ENCODE measurements around the gene C1QTNF4. TPM values are rescaled to one million over a fixed set of nuclear protein-coding genes. Genes with fewer than 3 reads are reported as not detected.

Gene C1QTNF4
- total and polyA plus RNA-seq, 9 of the 15 experiments (the other 6 are each of a cell fraction or from before 2014, with no cell fraction given): not detected

GRCh38 chr11:47609675-47610074 lies 15.5 kb upstream of the C1QTNF4 start:
- no peak overlapping the region for H3K9ac ChIP-seq (ENCODE audit: insufficient read depth in 1 of 2, low read depth in 2 of 2, low read length in 2 of 2)
- intact Hi-C loops (cut with micrococcal nuclease) (loop anchor here (10.0 kb wide), 2 partner anchors 125 to 235 kb away; partner anchors contain the start of gene SPI1), in situ Hi-C loops (cut with MboI) (no loop called here)
- POLR2A ChIA-PET: interaction anchor here (0.8 to 1.6 kb wide), 2 partner anchors 10 to 207 kb away, joined by 3 to 4 read pairs; no protein-coding TSS in a partner anchor
- H3K79me2 ChIP-seq (ENCODE audit: control insufficient read depth, insufficient read depth, low read length): no peaks in the 10 kb centered on the region
- peaks cover 6% of the 10 kb centered on the region for H4K20me1 ChIP-seq (replicated peaks; ENCODE audit: control insufficient read depth, insufficient read depth, low read length)
- peaks cover 4 to 15% of the 10 kb centered on the region in 2 experiments; a peak in 4 of 5 replicates for H3K4me1 ChIP-seq (replicated peaks in 1 of 2; ENCODE audit: control insufficient read depth in 2 of 2, insufficient read depth in 2 of 2, low read length in 2 of 2)
- H3K4me2 ChIP-seq (ENCODE audit: insufficient read depth, low read length): no peak overlapping the region
- no peaks in the 10 kb centered on the region for H3K9me3 ChIP-seq (replicated peaks; ENCODE audit: control insufficient read depth, insufficient read depth, low read depth, low read length)
- ATAC-seq: peak; percentile 22
- peak in 2 of 4 experiments; percentile 52 to 54 for DNase-seq (ENCODE audit: extremely low read depth in 1 of 4, low spot score in 3 of 4)
- CTCF ChIA-PET (ENCODE audit: low intra/inter-chr PET ratio): interaction anchor here (0.5 kb wide), 1 partner anchor 384 kb away, joined by 3 read pairs; no protein-coding TSS in a partner anchor
- no peaks in the 10 kb centered on the region for H3K36me3 ChIP-seq (ENCODE audit: control insufficient read depth, insufficient read depth, low read length)
- BruUV-seq (replicated peaks): no TSS peak
- FAIRE-seq: no peak
- no peak overlapping the region for H2AFZ ChIP-seq (ENCODE audit: low read depth, low read length)
- 0% methylated on average over 3 of the region's 3 CpGs for WGBS (ENCODE audit: insufficient coverage, low coverage, missing lambda C conversion rate)
- H3K9me1 ChIP-seq (ENCODE audit: control insufficient read depth, insufficient read depth, low read length): no peaks in the 10 kb centered on the region
- peaks cover 9 to 10% of the 10 kb centered on the region in 2 experiments; a peak in 2 of 5 replicates for H3K27me3 ChIP-seq (ENCODE audit: control insufficient read depth in 2 of 2, insufficient read depth in 2 of 2, low read length in 2 of 2)
- H3K4me3 ChIP-seq: no peak overlapping the region
- H3K27ac ChIP-seq (ENCODE audit: extremely low read depth, low read depth, low read length): no peak overlapping the region
- TF ChIP-seq ARID1B (IDR thresholded peaks at IDR 0.05): peak; percentile 64
- TF ChIP-seq TARDBP (IDR thresholded peaks at IDR 0.05): no peak
- TF ChIP-seq CBFA2T3 (IDR thresholded peaks at IDR 0.05): peak; percentile 87
- peak in 1 of 2 experiments; percentile 90; a peak in 2 of 4 replicates for TF ChIP-seq HDAC1 (IDR thresholded peaks at IDR 0.05)
- no peak for TF ChIP-seq ZKSCAN8 (CRISPR knock-in tag; IDR thresholded peaks at IDR 0.05)
- TF ChIP-seq RCOR1 (IDR thresholded peaks at IDR 0.05; ENCODE audit: borderline replicate concordance in 1 of 2, low read depth in 2 of 2, low read length in 2 of 2): peak; percentile 59 to 88; a peak in 2 of 4 replicates
- TF ChIP-seq EP300 (IDR thresholded peaks at IDR 0.05; ENCODE audit: low read length): no peak
- peak; percentile 78 for TF ChIP-seq TCF3 (CRISPR knock-in tag; IDR thresholded peaks at IDR 0.05)
- no peak for TF ChIP-seq NR2F6 (CRISPR knock-in tag; IDR thresholded peaks at IDR 0.05)
- TF ChIP-seq PHF21A (IDR thresholded peaks at IDR 0.05; ENCODE audit: borderline replicate concordance, low read depth): 0 out of 2 replicates have a peak, but pooled peaks have one; percentile 42
- TF ChIP-seq ESRRA (IDR thresholded peaks at IDR 0.05; ENCODE audit: borderline replicate concordance, low read depth): no peak
- TF ChIP-seq DACH1 (IDR thresholded peaks at IDR 0.05; ENCODE audit: partially characterized antibody): peak; percentile 15
- TF ChIP-seq MECOM (CRISPR knock-in tag; IDR thresholded peaks at IDR 0.05): peak; percentile 97
- TF ChIP-seq MTA2 (IDR thresholded peaks at IDR 0.05; ENCODE audit: low read depth): peak; percentile 60
- TF ChIP-seq VEZF1 (CRISPR knock-in tag; IDR thresholded peaks at IDR 0.05): peak; percentile 46; the same call in 1 of the 2 replicates
- peak; percentile 71 for TF ChIP-seq TAL1 (IDR thresholded peaks at IDR 0.05)
- peak; percentile 28; the same call in 1 of the 2 replicates for TF ChIP-seq CC2D1A (IDR thresholded peaks at IDR 0.05)
- peak; percentile 68 for TF ChIP-seq NCOR1 (IDR thresholded peaks at IDR 0.05)
- peak in 1 of 2 experiments; percentile 59; a peak in 1 of 4 replicates for TF ChIP-seq MAZ (CRISPR knock-in tag; conservative IDR thresholded peaks at IDR 0.05 in 1 of 2, IDR thresholded peaks at IDR 0.05 in 1 of 2)
- peak; percentile 78 for TF ChIP-seq CBFA2T2 (conservative IDR thresholded peaks at IDR 0.05)
- no peak for TF ChIP-seq ZBTB26 (CRISPR knock-in tag; IDR thresholded peaks at IDR 0.05)
- TF ChIP-seq KDM1A (IDR thresholded peaks at IDR 0.05): peak; percentile 90 to 92
- peak; percentile 29; the same call in 1 of the 2 replicates for TF ChIP-seq NFIC (IDR thresholded peaks at IDR 0.05)
- no peak for TF ChIP-seq SMARCB1 (IDR thresholded peaks at IDR 0.05; ENCODE audit: insufficient read length, low read depth)

Measured in K562 (cell line).